TTC549 (cell line): ENCODE results near the gene GNB1.
"Not testable (repeated sequence)": the region's sequence is repeated elsewhere in the genome, so short reads cannot be mapped to it uniquely, and the experiment has no call there.

Experiments
- FAIRE-seq: peaks from 2 replicates; lab custom pipeline; 2012; peaks lifted over from hg19 to GRCh38; lab: Jason Lieb, UNC

Gene GNB1

DNA sequence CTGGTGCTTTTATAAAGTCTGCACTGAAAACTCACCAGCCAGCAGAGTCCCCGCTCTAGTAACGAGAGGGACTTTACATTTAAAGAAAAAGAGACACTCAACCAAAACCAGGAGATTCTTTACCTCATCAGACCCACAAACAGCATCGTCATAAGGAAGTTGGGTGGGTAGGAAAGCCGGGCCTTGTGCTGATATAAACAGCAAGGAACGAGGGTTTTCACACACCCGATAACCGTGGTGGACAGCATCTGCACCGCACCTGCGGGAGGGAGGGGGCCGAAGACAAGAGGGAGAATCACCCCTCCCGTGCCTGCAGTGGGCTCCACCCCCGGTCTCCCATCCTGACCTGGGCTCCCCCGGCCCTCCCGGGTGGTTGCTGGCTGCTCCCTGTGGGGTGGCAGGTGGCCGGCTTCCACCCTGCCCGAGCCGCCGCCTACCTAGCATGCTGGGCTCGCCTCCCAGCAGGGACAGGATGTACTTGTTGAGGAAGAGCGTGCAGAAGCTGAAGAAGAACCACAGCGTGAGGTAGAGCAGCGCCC lies 152.0 kb downstream of the GNB1 start:
- not testable (repeated sequence) for FAIRE-seq

DNA sequence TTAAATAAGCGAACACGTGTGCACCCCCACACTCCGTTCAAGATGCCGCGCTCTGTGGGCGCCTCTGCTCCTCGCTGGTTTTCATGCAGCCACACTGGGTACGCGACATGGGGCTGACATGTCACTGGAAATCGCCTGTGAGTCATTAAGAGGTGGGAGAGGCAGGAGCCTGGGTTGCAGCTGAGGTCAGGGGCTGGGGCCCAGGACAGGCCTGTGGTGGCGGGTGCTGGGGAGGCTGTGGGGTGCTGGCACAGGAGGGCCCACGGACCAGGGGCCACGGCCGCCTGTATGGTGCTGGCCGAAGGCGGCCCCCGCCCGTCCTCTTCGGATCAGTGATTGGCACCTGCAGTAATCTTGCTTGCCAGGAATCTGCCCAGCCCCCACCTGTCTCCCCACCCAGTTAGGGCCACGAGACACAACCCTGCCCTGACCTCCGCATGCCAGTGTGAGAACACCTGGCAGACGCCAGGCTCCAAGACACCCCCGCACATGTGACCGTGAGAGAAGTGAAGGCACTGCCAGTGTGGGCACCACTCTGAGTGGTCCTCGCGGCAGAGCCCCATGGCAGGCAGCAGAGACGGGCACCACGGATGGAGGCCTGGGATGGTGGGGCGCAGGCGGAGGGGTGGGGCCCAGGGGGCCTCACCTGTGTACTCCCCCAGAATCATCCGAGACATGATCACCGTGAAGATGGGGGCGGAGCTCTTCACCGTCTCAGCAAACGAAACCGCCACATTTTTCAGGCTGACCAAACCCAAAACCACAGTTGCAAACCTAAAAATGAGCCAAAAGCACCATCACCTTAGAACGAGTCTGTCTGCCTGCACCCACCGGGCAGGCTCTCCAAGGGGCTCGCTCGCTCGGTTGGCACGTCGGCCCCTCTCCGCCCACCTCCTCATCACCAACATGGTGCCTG lies 153.0 kb downstream of the GNB1 start:
- not testable (repeated sequence) for FAIRE-seq
